NB4 (cell line): ENCODE measurements around the gene VEPH1.

Source experiments
- DNase-seq: peaks from one replicate; pipeline ENCODE4 v3.0.0; 2010; ENCODE audit warnings: low read depth
- H3K4me3 ChIP-seq: one replicate; pipeline ENCODE4 v1.5.1; 2011; ENCODE audit warnings: mild to moderate bottlenecking, low read depth, low read length, moderate library complexity
- MAX ChIP-seq: IDR thresholded peaks from 2 replicates; pipeline ENCODE4 v1.6.1; 2011; ENCODE audit warnings: low read depth, low read length
- MYC ChIP-seq: IDR thresholded peaks from 2 replicates; pipeline ENCODE4 v1.6.1; 2011; ENCODE audit warnings: low read depth, low read length
- POLR2A ChIP-seq: IDR thresholded peaks from 2 replicates; pipeline ENCODE4 v1.6.1; 2011; ENCODE audit warnings: mild to moderate bottlenecking; ENCODE audit not compliant: insufficient read length; ENCODE audit errors: extremely low read depth
- TF ChIP-seq, protein P1 (sequence below): IDR thresholded peaks from one replicate; pipeline ENCODE4 v1.5.1; 2012; ENCODE audit warnings: low read depth, low read length

VEPH1 gene

DNA sequence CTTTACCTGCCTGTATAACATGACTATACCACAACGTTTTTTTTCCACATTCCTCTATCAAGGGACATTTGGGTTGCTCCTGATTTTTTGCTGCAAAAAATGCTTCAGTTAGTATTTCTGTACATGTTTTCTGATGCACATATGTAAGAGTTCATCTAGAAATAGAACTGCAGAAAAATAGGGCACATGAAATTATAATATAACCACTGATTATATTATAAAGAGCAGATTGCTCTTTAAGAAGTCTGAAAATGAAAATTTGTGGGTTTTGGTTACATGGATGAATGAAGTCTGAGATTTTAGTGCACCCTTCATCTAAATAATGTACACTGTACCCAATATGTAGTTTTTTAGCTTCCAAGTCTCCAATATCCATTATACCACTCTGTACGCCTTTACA, 196.7 kb downstream of the VEPH1 start:
- DNase-seq: no peak
- no peak overlapping the region for H3K4me3 ChIP-seq
- no peak for TF ChIP-seq MYC

DNA sequence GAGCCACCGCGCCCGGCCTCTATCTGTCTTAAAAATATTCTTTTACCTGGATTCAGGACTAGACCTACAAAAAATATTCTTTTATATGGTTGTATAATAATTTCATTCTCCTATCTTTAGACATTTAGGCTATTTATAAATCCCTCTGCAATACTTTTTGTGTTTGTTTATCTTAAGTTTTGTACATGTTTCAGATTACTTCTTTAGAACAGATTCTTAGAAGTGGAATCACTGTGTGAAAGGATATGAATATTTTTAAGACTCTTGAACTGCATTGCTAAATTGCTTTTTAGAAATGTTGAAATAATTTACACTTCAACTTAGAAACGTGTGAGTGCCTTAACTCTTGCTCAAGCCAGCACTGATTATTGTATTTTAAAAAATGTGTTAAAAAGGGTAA, 197.8 kb downstream of the VEPH1 start:
- no peak for DNase-seq
- H3K4me3 ChIP-seq: no peak overlapping the region
- TF ChIP-seq POLR2A (no peak), MAX (no peak), MYC (no peak)
- TF ChIP-seq, protein P1, sequence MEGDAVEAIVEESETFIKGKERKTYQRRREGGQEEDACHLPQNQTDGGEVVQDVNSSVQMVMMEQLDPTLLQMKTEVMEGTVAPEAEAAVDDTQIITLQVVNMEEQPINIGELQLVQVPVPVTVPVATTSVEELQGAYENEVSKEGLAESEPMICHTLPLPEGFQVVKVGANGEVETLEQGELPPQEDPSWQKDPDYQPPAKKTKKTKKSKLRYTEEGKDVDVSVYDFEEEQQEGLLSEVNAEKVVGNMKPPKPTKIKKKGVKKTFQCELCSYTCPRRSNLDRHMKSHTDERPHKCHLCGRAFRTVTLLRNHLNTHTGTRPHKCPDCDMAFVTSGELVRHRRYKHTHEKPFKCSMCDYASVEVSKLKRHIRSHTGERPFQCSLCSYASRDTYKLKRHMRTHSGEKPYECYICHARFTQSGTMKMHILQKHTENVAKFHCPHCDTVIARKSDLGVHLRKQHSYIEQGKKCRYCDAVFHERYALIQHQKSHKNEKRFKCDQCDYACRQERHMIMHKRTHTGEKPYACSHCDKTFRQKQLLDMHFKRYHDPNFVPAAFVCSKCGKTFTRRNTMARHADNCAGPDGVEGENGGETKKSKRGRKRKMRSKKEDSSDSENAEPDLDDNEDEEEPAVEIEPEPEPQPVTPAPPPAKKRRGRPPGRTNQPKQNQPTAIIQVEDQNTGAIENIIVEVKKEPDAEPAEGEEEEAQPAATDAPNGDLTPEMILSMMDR: no peak

DNA sequence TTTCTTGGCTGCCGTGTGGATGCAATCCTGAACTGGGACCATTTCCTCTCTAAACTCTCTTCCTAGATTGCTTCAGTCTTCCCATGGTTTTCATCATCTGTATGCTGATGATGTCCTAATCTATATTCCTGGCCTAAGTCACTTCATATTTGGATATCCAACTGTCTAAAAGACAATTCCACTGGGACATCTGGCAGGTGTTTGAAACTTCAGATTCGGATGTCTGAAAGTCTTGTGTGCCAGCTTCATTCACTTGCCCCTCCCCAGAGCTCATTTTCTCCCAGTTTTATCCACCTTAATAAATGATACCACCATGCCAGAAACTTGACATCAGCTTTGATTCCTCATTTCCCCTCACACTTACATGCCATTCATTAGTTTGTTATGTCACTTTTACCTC, 201.5 kb downstream of the VEPH1 start:
- no peak overlapping the region for H3K4me3 ChIP-seq
- TF ChIP-seq MYC (no peak), MAX (no peak), POLR2A (no peak)
- TF ChIP-seq, protein P1: no peak
- no peak for DNase-seq

GRCh38 chr3:157300981-157301663, 202.1 kb downstream of the VEPH1 start:
- no peak for TF ChIP-seq POLR2A
- no peak for TF ChIP-seq MYC
- TF ChIP-seq MAX: no peak
- TF ChIP-seq, protein P1: no peak
- H3K4me3 ChIP-seq: no peak overlapping the region
- DNase-seq: no peak

- DNase-seq: no peak
- H3K4me3 ChIP-seq: no peak overlapping the region
- no peak for TF ChIP-seq POLR2A
- no peak for TF ChIP-seq MYC
- TF ChIP-seq, protein P1: no peak
- TF ChIP-seq MAX: no peak
Measured at GRCh38 chr3:157300094-157300493, 203.1 kb downstream of the VEPH1 start.

DNA sequence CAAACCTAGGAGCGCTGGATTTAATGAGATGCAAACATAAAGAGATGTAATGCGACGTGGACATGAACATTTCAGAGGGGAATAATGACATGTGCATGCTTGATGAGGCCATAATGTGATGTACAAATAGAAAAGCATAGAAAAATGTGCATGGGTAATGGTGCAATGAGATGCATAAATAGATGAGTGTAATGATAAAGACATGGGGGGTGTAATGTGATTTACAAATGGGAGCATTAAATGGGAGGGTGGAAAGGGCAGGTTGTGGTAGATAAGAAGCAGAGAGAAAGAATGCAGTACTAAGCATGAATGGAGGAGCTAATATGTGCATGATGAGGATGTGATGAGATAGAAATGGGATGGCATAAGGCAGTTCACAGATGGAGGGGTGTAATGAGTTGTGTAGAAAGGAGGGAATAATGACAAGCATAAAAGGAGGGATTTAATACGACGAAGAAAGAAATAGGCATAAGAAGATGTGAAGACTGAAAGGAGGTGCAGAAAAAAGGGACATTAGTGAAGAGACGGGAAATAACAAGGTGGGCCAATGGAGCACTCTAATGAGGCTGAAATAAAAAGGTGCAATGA, 205.8 kb downstream of the VEPH1 start:
- TF ChIP-seq, protein P1: no peak
- TF ChIP-seq POLR2A (no peak), MYC (no peak), MAX (no peak)
- no peak for DNase-seq
- H3K4me3 ChIP-seq: no peak overlapping the region
